SK-N-SH treated with all-trans-retinoic acid at 6 μM for 48 hours (cell line): ENCODE data around the gene CDK11A.
"Not testable (repeated sequence)": the region's sequence is repeated elsewhere in the genome, so short reads cannot be mapped to it uniquely, and the experiment has no call there.

ENCODE experiments used
- ATAC-seq: fragments of 200-7000 bp; cut with Tn5 transposase; 3 replicates; pipeline ENCODE4 v1.9.1; 2020; ENCODE audit warnings: mild to moderate bottlenecking, moderate library complexity
- ARNTL ChIP-seq: fragments of 450-650 bp; formaldehyde crosslinking; IDR thresholded peaks from 2 replicates; pipeline ENCODE4 v1.5.0; 2020; ENCODE audit warnings: low read depth, mild to moderate bottlenecking, moderate library complexity, borderline replicate concordance
- BACH2 ChIP-seq: fragments of 250-450 bp; sonication (Bioruptor Pico); IDR thresholded peaks from 2 replicates; pipeline ENCODE4 v1.9.0; 2021; ENCODE audit warnings: mild to moderate bottlenecking, borderline replicate concordance
- CREB5 ChIP-seq: fragments of 250-450 bp; sonication (Bioruptor Pico); IDR thresholded peaks from 2 replicates; pipeline ENCODE4 v1.5.1; 2020; ENCODE audit warnings: low read depth, mild to moderate bottlenecking, moderate library complexity
- CSDC2 ChIP-seq: fragments of 250-450 bp; sonication (Bioruptor Pico); IDR thresholded peaks from 2 replicates; pipeline ENCODE4 v1.5.0; 2020; ENCODE audit warnings: mild to moderate bottlenecking, moderate library complexity
- ESRRG ChIP-seq: fragments of 250-450 bp; sonication (Bioruptor Pico); IDR thresholded peaks from 2 replicates; pipeline ENCODE4 v1.6.1; 2021; ENCODE audit warnings: mild to moderate bottlenecking
- GLIS3 ChIP-seq: fragments of 250-450 bp; sonication (Bioruptor Pico); IDR thresholded peaks from 2 replicates; pipeline ENCODE4 v1.5.0; 2020; ENCODE audit warnings: mild to moderate bottlenecking, moderate library complexity
- ISL1 ChIP-seq: fragments of 250-450 bp; sonication (Bioruptor Pico); IDR thresholded peaks from 2 replicates; pipeline ENCODE4 v2.1.2; 2022; ENCODE audit warnings: mild to moderate bottlenecking, moderate library complexity
- OSR1 ChIP-seq: fragments of 250-450 bp; sonication (Bioruptor Pico); IDR thresholded peaks from 2 replicates; pipeline ENCODE4 v1.8.0; 2022; ENCODE audit warnings: moderate library complexity, mild to moderate bottlenecking, inconsistent platforms
- PPARA ChIP-seq: fragments of 250-450 bp; sonication (Bioruptor Pico); IDR thresholded peaks from 2 replicates; pipeline ENCODE4 v1.5.0; 2020; ENCODE audit warnings: mild to moderate bottlenecking, borderline replicate concordance
- SNAI2 ChIP-seq: fragments of 250-450 bp; sonication (Bioruptor Pico); IDR thresholded peaks from 2 replicates; pipeline ENCODE4 v1.5.0; 2020; ENCODE audit warnings: mild to moderate bottlenecking, moderate library complexity
- TCF4 ChIP-seq: fragments of 250-450 bp; sonication (Bioruptor Pico); IDR thresholded peaks from 2 replicates; pipeline ENCODE4 v1.8.0; 2021; ENCODE audit warnings: mild to moderate bottlenecking, moderate library complexity, borderline replicate concordance
- TOX ChIP-seq: fragments of 250-450 bp; sonication (Bioruptor Pico); IDR thresholded peaks from 2 replicates; pipeline ENCODE4 v1.8.0; 2021; ENCODE audit warnings: mild to moderate bottlenecking, moderate library complexity, borderline replicate concordance
- TSHZ2 ChIP-seq: fragments of 250-450 bp; sonication (Bioruptor Pico); IDR thresholded peaks from 2 replicates; pipeline ENCODE4 v1.5.0; 2020; ENCODE audit warnings: mild to moderate bottlenecking, moderate library complexity
- ZC3H10 ChIP-seq: fragments of 250-450 bp; sonication (Bioruptor Pico); IDR thresholded peaks from 2 replicates; pipeline ENCODE4 v1.5.1; 2021; ENCODE audit warnings: mild to moderate bottlenecking, moderate library complexity
- ZFP3 ChIP-seq: fragments of 250-450 bp; sonication (Bioruptor Pico); IDR thresholded peaks from 2 replicates; pipeline ENCODE4 v1.5.0; 2020; ENCODE audit warnings: mild to moderate bottlenecking, moderate library complexity
- ZFP30 ChIP-seq: fragments of 450-650 bp; formaldehyde crosslinking; IDR thresholded peaks from 2 replicates; pipeline ENCODE4 v1.5.0; 2022; ENCODE audit warnings: mild to moderate bottlenecking, moderate library complexity
- ZNF70 ChIP-seq: fragments of 450-650 bp; formaldehyde crosslinking; IDR thresholded peaks from 2 replicates; pipeline ENCODE4 v1.5.0; 2020; ENCODE audit warnings: mild to moderate bottlenecking, moderate library complexity
- ZNF8 ChIP-seq: fragments of 450-650 bp; formaldehyde crosslinking; IDR thresholded peaks from 2 replicates; pipeline ENCODE4 v1.5.0; 2020; ENCODE audit warnings: mild to moderate bottlenecking, moderate library complexity
- TF ChIP-seq, protein P1 (sequence below): fragments of 250-450 bp; sonication (Bioruptor Pico); IDR thresholded peaks from 2 replicates; pipeline ENCODE4 v1.8.0; 2020; ENCODE audit warnings: mild to moderate bottlenecking, moderate library complexity, borderline replicate concordance
- TF ChIP-seq, protein P2 (sequence below): fragments of 250-450 bp; sonication (Bioruptor Pico); IDR thresholded peaks from 2 replicates; pipeline ENCODE4 v1.5.1; 2021; ENCODE audit warnings: mild to moderate bottlenecking, moderate library complexity
- TF ChIP-seq, protein P3 (sequence below): fragments of 250-450 bp; sonication (Bioruptor Pico); IDR thresholded peaks from 2 replicates; pipeline ENCODE4 v1.8.0; 2021; ENCODE audit warnings: low read depth, mild to moderate bottlenecking, moderate library complexity, borderline replicate concordance

The CDK11A gene

GRCh38 chr1:1674806-1675205 is 49.4 kb downstream of the CDK11A start:
- not testable (repeated sequence) for ATAC-seq

- no peak for ATAC-seq
- TF ChIP-seq ZC3H10 (CRISPR knock-in tag) (no peak), ISL1 (no peak), TOX (CRISPR knock-in tag) (no peak), OSR1 (CRISPR knock-in tag) (no peak), ZNF70 (CRISPR knock-in tag) (no peak), ARNTL (CRISPR knock-in tag) (no peak), GLIS3 (CRISPR knock-in tag) (no peak), ZFP30 (CRISPR knock-in tag) (no peak)
Observed at GRCh38 chr1:1672181-1672965, 51.8 kb downstream of the CDK11A start.

DNA sequence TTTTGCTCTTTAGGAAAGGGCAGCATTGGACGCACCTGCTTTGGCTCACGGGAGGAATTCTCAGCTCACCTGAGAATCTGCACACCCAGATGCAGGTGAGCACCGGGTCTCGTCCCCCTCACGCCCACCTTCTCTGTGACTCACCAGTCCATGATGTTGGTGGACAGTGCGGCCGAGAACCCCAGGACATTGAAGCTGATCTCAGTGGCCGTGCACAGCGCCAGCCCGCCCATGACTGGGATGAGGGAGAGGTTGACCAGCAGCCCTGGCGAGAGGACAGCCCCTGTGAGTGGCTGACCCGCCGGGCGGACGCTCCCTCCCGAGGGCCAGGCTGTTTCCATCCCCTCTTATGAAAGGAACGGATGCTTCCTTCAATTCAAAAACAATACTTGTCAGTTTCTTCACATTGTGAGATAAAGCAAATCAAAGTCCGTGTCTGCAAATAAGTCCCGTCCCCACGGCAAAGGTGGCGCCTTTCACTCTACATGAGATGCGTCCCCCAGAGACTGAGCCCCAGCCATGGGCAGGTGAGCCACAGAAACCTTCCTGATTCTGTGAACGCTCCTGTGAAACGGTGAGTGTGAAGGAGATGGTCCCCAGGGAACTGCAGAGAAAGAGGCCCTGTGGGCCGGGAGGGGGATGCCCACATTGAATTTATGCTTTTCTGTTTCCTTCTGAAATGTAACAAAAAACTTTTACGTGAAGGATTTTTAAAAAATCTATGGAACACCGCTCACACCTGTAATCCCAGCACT is 52.6 kb downstream of the CDK11A start:
- ATAC-seq = no peak
- TF ChIP-seq, protein P1, sequence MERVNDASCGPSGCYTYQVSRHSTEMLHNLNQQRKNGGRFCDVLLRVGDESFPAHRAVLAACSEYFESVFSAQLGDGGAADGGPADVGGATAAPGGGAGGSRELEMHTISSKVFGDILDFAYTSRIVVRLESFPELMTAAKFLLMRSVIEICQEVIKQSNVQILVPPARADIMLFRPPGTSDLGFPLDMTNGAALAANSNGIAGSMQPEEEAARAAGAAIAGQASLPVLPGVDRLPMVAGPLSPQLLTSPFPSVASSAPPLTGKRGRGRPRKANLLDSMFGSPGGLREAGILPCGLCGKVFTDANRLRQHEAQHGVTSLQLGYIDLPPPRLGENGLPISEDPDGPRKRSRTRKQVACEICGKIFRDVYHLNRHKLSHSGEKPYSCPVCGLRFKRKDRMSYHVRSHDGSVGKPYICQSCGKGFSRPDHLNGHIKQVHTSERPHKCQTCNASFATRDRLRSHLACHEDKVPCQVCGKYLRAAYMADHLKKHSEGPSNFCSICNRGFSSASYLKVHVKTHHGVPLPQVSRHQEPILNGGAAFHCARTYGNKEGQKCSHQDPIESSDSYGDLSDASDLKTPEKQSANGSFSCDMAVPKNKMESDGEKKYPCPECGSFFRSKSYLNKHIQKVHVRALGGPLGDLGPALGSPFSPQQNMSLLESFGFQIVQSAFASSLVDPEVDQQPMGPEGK (CRISPR knock-in tag) = no peak
- TF ChIP-seq OSR1 (CRISPR knock-in tag) = no peak
- TF ChIP-seq ISL1 = no peak
- TF ChIP-seq SNAI2 (CRISPR knock-in tag) = no peak
- TF ChIP-seq ZNF8 (CRISPR knock-in tag) = no peak
- no peak for TF ChIP-seq GLIS3 (CRISPR knock-in tag)
- TF ChIP-seq TCF4 (CRISPR knock-in tag) = no peak
- TF ChIP-seq TSHZ2 (CRISPR knock-in tag) = no peak
- TF ChIP-seq ESRRG (CRISPR knock-in tag) = no peak
- TF ChIP-seq PPARA = no peak
- no peak for TF ChIP-seq ZFP3 (CRISPR knock-in tag)
- TF ChIP-seq ZFP30 (CRISPR knock-in tag) = no peak
- TF ChIP-seq, protein P2, sequence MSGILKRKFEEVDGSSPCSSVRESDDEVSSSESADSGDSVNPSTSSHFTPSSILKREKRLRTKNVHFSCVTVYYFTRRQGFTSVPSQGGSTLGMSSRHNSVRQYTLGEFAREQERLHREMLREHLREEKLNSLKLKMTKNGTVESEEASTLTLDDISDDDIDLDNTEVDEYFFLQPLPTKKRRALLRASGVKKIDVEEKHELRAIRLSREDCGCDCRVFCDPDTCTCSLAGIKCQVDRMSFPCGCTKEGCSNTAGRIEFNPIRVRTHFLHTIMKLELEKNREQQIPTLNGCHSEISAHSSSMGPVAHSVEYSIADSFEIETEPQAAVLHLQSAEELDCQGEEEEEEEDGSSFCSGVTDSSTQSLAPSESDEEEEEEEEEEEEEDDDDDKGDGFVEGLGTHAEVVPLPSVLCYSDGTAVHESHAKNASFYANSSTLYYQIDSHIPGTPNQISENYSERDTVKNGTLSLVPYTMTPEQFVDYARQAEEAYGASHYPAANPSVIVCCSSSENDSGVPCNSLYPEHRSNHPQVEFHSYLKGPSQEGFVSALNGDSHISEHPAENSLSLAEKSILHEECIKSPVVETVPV (CRISPR knock-in tag) = no peak
- no peak for TF ChIP-seq CREB5 (CRISPR knock-in tag)
- TF ChIP-seq, protein P3, sequence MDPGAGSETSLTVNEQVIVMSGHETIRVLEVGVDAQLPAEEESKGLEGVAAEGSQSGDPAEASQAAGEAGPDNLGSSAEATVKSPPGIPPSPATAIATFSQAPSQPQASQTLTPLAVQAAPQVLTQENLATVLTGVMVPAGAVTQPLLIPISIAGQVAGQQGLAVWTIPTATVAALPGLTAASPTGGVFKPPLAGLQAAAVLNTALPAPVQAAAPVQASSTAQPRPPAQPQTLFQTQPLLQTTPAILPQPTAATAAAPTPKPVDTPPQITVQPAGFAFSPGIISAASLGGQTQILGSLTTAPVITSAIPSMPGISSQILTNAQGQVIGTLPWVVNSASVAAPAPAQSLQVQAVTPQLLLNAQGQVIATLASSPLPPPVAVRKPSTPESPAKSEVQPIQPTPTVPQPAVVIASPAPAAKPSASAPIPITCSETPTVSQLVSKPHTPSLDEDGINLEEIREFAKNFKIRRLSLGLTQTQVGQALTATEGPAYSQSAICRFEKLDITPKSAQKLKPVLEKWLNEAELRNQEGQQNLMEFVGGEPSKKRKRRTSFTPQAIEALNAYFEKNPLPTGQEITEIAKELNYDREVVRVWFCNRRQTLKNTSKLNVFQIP (CRISPR knock-in tag) = no peak
- TF ChIP-seq TOX (CRISPR knock-in tag) = no peak
- no peak for TF ChIP-seq ZNF70 (CRISPR knock-in tag)
- TF ChIP-seq CSDC2 (CRISPR knock-in tag) = no peak
- TF ChIP-seq BACH2 (CRISPR knock-in tag) = no peak
